Right ventricle myocardium superior (tissue), 1 donor: ENCODE data around the gene GRK2. TPM values are rescaled to one million over a fixed set of nuclear protein-coding genes. Genes with fewer than 3 reads are reported as not detected.

ENCODE experiments used
- ATAC-seq: fragments of 200-7000 bp; cut with Tn5 transposase; one replicate; pipeline ENCODE4 v1.9.1; 2020; ENCODE audit warnings: mild to moderate bottlenecking; ENCODE audit not compliant: poor library complexity
- DNase-seq: peaks from one replicate; pipeline ENCODE4 v3.0.0-alpha.2; 2020
- intact Hi-C: fragments of 100-400 bp; cut with DNase I; formaldehyde crosslinking; loops from one replicate; pipeline ENCODE4 v1.11.2; 2022
- total RNA-seq: library from RNA; stranded (reverse); fragmentation: NEBNext Ultra II Directional; extraction: Animal tissue kit (Norgen Biotek cat#: 25700); gene quantifications from one replicate; pipeline ENCODE4 v1.2.1, GENCODE V29; 2021
- donor health status: DM: no; HTN: yes; CAD: no; lungs with severe emphysema.

Gene GRK2
- total RNA-seq, 1 donor from 2014 or later, result 53.4 TPM

DNA sequence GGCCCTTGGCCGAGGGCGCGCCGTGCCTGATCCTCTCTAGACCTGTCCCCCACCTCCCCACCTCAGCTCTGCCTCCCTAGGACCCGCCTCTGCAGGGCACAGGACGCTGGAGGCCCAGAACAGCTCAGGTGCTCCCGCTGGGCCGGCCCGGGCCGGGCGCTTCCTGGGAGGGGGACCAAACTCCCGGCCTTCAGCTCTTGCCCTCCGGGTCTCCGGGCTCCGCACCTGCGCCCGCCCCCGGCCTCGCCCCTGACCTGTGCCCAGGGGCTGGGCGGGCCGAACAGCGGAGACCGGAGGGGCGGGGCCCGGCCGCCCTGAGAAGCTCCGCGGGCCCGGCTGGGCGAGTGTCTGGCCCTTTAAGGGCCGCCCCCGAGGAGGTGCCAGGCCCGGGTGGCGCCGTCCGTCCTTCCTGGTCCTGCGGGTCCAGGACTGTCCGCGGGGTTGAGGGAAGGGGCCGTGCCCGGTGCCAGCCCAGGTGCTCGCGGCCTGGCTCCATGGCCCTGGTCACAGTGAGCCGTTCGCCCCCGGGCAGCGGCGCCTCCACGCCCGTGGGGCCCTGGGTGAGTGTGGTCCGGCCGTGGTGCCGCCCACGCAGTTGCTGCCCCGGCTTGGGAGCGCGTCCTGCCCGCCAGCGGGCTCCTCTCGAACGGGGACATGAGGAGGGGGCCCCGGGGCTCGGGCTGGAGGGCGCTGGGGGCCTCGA is 37.0 kb downstream of the GRK2 start, which contains the start of gene SSH3:
Gene SSH3 (plus strand): TSS at position 399 of the 703 bp plus-strand sequence. CDS start 96 bp downstream, at position 495.
- intact Hi-C loops, result loop anchor here (5.0 kb wide), 1 partner anchor 36 kb away; the partner anchor contains the start of gene GRK2
- peak; percentile 90 for DNase-seq
- ATAC-seq, result peak; percentile 93

GRCh38 chr11:67303835-67304411 is 37.6 kb downstream of the GRK2 start:
- DNase-seq (peak; percentile 61), ATAC-seq (peak; percentile 24)
- intact Hi-C loops, result loop anchor here (5.0 kb wide), 1 partner anchor 37 kb away; the partner anchor contains the start of gene GRK2

- DNase-seq (no peak), ATAC-seq (no peak)
- intact Hi-C loops, result loop anchor here (5.0 kb wide), 1 partner anchor 37 kb away; the partner anchor contains the start of gene GRK2
Observed at GRCh38 chr11:67304511-67305113, 38.3 kb downstream of the GRK2 start.

DNA sequence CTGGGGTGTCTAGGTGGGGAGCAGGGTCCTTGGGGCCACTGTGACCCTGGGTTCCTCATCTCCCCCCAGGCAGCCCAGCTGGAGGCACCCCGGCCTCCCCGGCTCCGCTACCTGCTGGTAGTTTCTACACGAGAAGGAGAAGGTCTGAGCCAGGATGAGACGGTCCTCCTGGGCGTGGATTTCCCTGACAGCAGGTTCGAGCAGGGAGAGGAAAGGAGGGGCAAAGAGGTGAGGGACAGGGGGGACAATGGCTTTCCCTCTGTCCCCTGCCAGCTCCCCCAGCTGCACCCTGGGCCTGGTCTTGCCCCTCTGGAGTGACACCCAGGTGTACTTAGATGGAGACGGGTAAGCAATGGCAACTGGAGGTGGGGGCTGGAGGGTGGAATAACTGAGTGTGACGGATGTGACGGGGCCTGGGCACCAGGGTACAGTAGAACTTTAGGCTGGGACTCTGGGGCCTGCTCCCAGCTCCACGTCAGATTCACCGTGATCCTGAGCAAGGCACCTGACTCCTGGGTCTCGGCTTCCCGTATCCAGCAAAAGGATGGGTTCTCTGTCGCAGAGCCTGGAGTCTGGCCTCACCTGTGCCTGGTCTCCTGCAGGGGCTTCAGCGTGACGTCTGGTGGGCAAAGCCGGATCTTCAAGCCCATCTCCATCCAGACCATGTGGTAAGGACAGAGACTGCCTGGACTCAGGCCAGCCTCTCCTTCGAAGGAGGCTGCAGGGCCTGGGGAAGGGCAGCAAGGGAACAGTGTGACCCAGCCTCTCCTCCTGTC is 40.7 kb downstream of the GRK2 start:
- intact Hi-C loops, result no loop called here
- ATAC-seq, result no peak
- DNase-seq, result no peak

GRCh38 chr11:67307545-67308001 is 41.3 kb downstream of the GRK2 start:
- intact Hi-C loops, result no loop called here
- ATAC-seq (no peak), DNase-seq (no peak)

DNA sequence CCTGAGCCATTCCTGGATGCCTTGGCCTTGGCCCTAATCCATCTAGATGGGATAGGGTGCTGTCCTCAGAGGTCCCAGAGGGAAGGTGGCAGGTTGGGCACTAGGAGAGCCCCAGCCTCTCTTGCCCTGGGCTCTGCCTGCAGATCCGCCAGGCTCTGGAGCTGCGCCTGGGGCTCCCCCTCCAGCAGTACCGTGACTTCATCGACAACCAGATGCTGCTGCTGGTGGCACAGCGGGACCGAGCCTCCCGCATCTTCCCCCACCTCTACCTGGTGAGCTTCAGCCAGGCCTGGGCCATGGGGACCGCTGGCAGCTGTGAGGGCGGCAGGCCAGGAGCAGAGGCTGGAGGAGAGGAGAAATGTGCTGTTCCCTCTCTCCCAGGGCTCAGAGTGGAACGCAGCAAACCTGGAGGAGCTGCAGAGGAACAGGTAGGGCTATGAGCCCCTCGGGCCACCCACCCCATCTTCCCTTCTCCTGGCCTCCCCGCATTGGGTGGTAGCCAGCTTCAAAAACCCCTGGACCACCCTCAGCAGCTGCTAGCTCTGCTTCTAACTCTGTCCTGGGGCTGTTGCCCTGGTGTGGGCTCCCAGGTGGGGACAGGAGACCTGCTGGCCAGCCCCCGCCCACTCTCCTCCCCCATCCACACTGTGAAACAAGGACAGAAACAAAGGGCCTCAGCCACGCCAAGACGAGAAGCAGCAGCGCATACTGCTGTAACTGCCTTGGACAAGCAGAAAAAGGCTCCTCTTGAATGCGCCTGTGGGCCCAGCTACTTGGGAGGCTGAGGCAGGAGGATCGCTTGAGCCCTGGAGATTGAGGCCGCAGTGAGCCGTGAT is 42.0 kb downstream of the GRK2 start:
- intact Hi-C loops, result no loop called here
- no peak for DNase-seq
- no peak for ATAC-seq

- intact Hi-C loops, result no loop called here
- DNase-seq (no peak), ATAC-seq (no peak)
Observed at GRCh38 chr11:67309166-67309565, 42.9 kb downstream of the GRK2 start.

- DNase-seq, result no peak
- ATAC-seq, result no peak
- intact Hi-C loops, result no loop called here
Observed at GRCh38 chr11:67309661-67310061, 43.4 kb downstream of the GRK2 start.

GRCh38 chr11:67310246-67311050 is 44.2 kb downstream of the GRK2 start:
- ATAC-seq, result no peak
- intact Hi-C loops, result no loop called here
- DNase-seq, result no peak

GRCh38 chr11:67311051-67311555 is 44.8 kb downstream of the GRK2 start:
- no peak for DNase-seq
- ATAC-seq, result no peak
- intact Hi-C loops, result no loop called here

DNA sequence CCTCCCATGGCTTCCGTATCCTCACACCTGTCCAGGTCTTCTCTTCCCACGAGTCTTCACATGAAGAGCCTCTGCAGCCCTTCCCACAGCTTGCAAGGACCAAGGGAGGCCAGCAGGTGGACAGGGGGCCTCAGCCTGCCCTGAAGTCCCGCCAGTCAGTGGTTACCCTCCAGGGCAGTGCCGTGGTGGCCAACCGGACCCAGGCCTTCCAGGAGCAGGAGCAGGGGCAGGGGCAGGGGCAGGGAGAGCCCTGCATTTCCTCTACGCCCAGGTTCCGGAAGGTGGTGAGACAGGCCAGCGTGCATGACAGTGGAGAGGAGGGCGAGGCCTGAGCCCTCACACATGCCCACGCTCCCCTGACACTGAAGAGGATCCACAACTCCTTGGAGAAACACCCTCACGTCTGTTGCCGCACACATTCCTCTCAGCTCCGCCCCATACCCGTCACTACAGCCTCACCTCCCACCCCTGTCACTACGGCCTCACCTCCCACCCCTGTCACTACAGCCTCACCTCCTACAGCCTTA is 45.3 kb downstream of the GRK2 start:
- no peak for ATAC-seq
- intact Hi-C loops, result no loop called here

GRCh38 chr11:67312187-67313021 is 46.1 kb downstream of the GRK2 start:
- no peak for DNase-seq
- intact Hi-C loops, result no loop called here
- ATAC-seq, result no peak

More for the DNA sequence above, 45.3 kb downstream of the GRK2 start:
- no peak for DNase-seq

- no peak for DNase-seq
- ATAC-seq, result no peak
- intact Hi-C loops, result no loop called here
Observed at GRCh38 chr11:67313125-67313890, 47.0 kb downstream of the GRK2 start.

DNA sequence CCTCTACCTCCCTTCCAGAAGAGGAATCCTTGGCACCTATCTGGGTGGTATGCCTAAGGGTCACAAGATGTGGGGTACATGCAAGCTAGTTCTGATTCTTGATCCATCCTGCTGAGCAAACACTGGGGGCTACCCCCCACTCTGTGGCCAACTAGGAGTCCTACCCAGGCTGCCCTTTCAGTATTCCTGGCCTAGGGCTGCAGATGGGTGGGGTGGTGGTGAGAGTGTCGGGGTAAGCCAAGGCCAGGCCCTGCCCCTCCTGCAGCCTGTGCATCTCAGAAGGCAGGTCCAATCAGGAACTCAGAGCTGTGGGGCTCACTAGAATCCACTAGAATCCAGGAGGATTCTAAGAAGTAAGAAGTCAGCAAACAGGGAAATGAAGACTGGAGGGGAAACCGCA is 47.9 kb downstream of the GRK2 start:
- DNase-seq (no peak), ATAC-seq (no peak)
- intact Hi-C loops, result no loop called here

- ATAC-seq, result no peak
- no peak for DNase-seq
- intact Hi-C loops, result no loop called here
Observed at GRCh38 chr11:67315325-67315909, 49.1 kb downstream of the GRK2 start.
